HG03378 (cell line): ENCODE results near the gene TPX2.

Experiments
- ATAC-seq: cut with Tn5 transposase; IDR thresholded peaks from one replicate; pipeline ENCODE4 v1.9.1; 2021; ENCODE audit warnings: mild to moderate bottlenecking, moderate library complexity; ENCODE audit not compliant: unreplicated experiment

TPX2 gene

GRCh38 chr20:31760519-31761240 lies 21.6 kb downstream of the TPX2 start:
- no peak for ATAC-seq

DNA sequence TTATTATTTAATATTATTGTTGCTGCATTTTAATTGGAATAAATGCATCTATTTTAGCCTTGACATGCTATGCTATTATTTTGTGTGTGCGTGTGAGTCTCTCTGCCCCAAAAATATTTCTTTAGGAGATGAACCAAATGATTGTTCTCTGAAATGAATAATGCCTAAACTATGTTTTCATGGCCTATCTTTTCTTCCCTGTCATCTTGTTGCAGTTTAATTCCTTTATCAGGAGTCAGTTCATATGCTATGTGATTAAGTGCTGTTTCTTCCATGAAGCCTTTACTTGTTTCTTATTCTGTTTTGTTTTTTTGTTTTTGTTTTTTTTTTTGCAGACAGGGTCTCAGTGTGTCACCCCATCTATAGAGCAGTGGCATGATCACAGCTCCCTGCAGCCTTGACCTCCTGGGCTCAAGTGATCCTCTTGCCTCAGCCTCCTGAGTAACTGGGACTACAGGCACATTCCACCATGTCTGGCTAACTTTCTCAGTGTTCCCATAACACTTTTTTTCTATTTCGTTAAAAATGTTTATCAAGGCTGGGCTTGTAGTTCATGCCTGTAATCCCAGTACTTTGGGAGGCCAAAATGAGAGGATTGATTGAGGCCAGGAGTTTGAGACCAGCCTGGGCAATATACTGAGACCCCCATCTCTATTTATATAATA lies 25.7 kb downstream of the TPX2 start:
- no peak for ATAC-seq

DNA sequence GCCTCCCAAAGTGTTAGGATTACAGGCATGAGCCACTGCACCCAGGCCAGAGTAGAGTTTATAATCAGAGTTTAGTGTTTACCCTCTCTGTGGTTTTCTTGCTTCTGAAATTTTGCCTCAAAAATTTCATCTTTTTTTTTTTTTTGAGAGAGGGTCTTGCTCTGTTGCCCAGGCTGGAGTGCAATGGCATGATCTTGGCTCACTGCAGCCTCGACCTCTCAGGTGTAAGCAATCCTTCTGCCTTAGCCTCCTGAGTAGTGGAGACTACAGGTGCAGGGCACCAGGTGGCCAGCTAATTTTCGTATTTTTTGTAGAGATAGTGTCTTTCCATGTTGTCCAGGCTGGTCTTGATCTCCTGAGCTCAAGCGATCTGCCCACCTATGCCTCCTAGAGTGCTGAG lies 28.7 kb downstream of the TPX2 start:
- no peak for ATAC-seq

DNA sequence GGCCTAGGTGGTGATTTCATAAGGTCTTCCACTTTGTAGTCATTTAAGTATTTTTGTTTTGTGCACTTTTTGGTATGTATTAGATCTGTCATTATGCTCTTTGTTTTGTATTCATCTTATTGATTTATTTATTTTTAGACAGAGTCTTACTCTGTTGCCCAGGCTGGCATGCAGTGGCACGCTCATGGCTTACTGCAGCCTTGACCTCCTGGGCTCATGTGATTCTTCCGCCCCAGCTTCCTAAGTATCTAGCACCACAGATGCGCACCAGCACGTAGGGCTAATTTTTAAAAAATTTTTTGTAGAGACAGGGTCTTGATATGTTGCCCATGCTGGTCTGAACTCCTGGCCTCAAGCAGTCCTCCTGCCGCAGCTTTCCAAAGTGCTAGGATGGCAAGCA lies 30.6 kb downstream of the TPX2 start:
- no peak for ATAC-seq

GRCh38 chr20:31770243-31770642 lies 31.2 kb downstream of the TPX2 start:
- no peak for ATAC-seq

DNA sequence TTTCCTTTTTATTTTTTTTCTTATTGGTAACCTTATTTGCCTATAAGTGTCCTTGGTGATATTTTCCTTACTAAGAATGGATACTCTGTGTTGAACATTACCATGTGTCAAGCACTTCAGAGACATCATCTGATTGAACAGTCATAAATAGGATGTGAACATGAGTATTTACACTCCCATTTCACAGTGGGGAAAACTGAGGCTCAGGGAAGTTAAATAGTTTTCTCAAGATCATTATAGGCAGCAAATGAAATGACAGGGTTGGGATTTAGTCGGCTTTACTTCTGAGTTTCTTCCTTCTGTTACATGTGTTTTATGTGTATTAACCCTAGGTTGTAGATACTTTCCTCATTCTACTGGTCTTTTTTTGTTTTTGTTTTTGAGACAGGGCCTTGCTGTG lies 35.3 kb downstream of the TPX2 start:
- ATAC-seq, result no peak

DNA sequence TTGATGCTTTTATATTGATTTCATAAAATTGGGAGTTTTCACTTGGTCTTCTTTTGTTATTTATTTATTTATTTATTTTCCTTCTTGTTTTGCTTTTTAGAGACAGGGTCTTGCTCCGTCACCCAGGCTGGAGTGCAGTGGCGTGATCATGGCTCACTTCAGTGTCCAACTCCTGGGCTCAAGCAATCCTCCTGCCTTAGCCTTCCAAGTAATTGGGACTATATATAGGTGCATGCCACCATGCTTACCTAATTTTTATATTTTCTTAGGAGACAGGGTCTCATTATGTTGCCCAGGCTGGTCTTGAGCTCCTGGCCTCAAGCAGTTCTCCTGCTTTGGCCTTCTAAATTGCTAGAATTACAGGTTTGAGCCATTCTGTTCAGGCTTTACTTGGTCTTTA lies 41.7 kb downstream of the TPX2 start:
- no peak for ATAC-seq

DNA sequence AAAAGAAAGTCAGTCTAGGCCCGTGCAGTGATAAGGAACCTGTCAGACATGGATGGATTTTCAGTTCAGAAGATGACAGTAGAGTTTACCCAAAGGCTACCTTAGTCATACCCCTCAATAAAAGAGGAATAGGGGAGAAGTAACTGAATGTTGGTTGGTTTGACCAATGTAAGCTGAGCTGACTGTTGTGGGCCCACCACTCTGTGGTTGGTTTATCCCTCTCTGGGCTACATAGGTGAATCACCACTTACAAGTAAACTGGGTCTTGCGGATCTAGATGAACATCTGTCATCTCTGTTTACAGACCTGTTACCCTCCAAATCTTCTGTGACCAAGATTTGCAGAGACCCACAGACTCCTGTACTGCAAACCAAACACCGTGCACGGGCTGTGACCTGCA lies 42.9 kb downstream of the TPX2 start:
- ATAC-seq, result no peak

- no peak for ATAC-seq
These were observed 45.4 kb downstream of the TPX2 start for GRCh38 chr20:31784354-31785044.

GRCh38 chr20:31785089-31785488 lies 46.0 kb downstream of the TPX2 start:
- ATAC-seq, result no peak

DNA sequence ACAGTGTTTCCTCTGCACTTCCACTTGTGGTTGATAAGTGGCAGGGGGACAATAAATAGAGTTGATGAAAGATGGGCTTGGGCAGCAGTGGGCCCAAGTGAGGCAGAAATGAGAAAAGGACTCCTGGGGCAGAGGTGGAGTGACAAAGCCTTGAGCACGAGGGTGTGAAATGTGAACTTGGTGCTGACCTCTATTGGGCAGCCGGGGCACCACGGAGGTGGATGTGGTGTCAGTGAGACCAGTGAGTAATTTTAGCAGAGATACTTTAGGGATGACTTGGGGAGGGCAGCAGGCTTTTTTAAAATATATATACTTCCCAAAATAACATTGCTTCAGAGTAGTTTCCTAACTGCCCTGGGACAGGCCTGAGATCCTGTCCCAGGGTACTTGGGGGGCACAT lies 49.5 kb downstream of the TPX2 start:
- ATAC-seq, result no peak

DNA sequence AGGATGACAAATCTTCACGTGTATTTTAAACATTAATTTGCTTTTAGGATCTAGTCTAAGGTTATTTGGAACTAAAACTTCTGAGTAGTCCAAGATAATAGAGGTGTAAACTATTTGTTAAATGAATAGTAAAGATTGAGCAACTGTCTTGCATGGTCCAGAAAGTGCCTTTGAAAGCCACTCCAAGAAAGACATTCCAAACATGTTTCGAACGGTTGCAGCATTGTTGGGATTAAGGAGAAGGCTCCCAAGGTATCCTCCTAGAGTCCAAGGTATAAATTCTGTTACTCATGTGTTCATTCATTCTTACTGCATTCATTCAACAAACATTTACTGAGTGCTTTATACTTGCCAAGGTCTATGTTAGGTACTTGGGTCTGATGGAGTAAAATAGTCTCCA lies 51.3 kb downstream of the TPX2 start:
- no peak for ATAC-seq

DNA sequence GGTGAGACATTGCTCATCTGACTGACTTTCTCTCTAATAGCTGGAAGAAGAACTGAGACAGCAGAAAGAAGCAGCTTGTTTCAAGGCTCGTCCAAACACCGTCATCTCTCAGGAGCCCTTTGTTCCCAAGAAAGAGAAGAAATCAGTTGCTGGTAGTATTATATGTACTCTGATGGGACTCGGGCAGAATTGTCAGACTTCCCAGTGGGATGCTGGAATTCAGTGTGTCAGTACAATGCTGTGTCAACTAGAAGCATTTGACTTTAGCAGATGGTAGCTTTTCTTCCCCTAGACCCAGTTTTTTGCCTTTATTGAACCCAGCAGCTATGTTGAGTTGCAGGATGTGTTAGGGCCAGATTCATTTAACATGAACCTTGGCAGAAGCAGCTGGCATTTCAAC lies 58.3 kb downstream of the TPX2 start:
- ATAC-seq, result no peak

GRCh38 chr20:31801508-31801907 lies 62.4 kb downstream of the TPX2 start:
- ATAC-seq, result no peak

DNA sequence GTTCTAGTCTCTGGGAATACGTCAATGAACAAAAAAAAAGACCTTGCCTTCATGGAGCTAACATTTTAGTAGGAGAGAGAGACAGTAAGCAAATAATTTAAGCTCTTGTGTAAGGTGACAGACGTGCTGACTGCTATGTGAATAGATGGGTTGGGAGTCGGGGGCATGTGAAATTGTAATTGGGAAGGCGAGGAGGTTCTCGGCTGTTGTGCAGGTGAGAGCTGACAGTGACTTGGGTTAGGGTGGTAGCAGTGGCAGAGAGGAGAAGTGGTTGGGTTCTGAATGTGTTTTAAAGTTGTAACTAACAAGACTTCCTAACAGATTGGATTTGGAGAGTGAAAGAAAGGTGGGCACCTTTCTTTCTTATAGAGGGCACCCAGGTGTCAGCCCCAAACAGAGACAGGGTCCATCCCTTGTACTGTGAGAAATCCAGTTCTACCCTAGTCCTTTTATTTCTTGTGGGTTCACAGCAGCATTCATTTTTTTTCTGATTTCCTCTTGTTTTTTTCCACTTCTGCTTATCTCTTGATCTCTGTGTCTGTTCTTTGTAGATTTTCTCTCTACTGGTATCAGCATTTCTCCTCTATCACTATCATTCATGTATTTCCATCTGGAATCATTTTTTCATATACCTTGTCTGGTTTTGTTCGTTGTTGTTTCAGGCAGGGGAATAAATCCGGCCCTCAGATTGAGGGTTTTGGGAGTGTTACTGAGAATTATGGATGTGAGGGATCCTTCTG lies 64.6 kb downstream of the TPX2 start:
- ATAC-seq, result no peak

GRCh38 chr20:31806564-31807355 lies 67.7 kb downstream of the TPX2 start:
- no peak for ATAC-seq

GRCh38 chr20:31808481-31808880 lies 69.4 kb downstream of the TPX2 start:
- no peak for ATAC-seq

GRCh38 chr20:31809661-31810060 lies 70.6 kb downstream of the TPX2 start:
- no peak for ATAC-seq

- no peak for ATAC-seq
These were observed 72.1 kb downstream of the TPX2 start for GRCh38 chr20:31811198-31811597.

GRCh38 chr20:31811796-31812728 lies 73.0 kb downstream of the TPX2 start:
- ATAC-seq, result no peak
